PFSK-1 (cell line): Measurements from ENCODE around the gene GPR160.

Experiments
- FOXP2 ChIP-seq: optimal IDR thresholded peaks from 2 replicates; pipeline ENCODE3; 2011; ENCODE audit warnings: borderline replicate concordance, control low read depth, inconsistent platforms; ENCODE audit not compliant: insufficient read depth; ENCODE audit errors: extremely low read length, extremely low read depth
- POLR2AphosphoS5 ChIP-seq: IDR thresholded peaks from 2 replicates; pipeline ENCODE4 v1.6.1; 2012; ENCODE audit warnings: low read depth, mild to moderate bottlenecking, control low read depth, low read length, moderate library complexity
- SIN3A ChIP-seq: IDR thresholded peaks from 2 replicates; pipeline ENCODE4 v1.6.1; 2012; ENCODE audit warnings: mild to moderate bottlenecking, low read length, moderate library complexity, borderline replicate concordance; ENCODE audit not compliant: insufficient read depth
- TAF1 ChIP-seq: IDR thresholded peaks from 2 replicates; pipeline ENCODE4 v1.6.1; 2012; ENCODE audit warnings: low read length, control low read depth, borderline replicate concordance; ENCODE audit not compliant: insufficient read depth
- TF ChIP-seq, protein P1 (sequence below), 2 experiments: IDR thresholded peaks; 2 replicates each; pipeline versions ENCODE4 v1.6.1 to v1.8.0; 2011 to 2012; ENCODE audit warnings: low read depth in 2 of 2, low read length in 2 of 2, control low read depth in 1 of 2, inconsistent platforms in 1 of 2, mild to moderate bottlenecking in 1 of 2, moderate library complexity in 1 of 2; ENCODE audit not compliant: insufficient read depth in 1 of 2

The GPR160 gene

GRCh38 chr3:170078620-170079281 is 41.0 kb downstream of the GPR160 start:
- TF ChIP-seq POLR2AphosphoS5 = no peak
- no peak for TF ChIP-seq TAF1
- TF ChIP-seq, protein P1, sequence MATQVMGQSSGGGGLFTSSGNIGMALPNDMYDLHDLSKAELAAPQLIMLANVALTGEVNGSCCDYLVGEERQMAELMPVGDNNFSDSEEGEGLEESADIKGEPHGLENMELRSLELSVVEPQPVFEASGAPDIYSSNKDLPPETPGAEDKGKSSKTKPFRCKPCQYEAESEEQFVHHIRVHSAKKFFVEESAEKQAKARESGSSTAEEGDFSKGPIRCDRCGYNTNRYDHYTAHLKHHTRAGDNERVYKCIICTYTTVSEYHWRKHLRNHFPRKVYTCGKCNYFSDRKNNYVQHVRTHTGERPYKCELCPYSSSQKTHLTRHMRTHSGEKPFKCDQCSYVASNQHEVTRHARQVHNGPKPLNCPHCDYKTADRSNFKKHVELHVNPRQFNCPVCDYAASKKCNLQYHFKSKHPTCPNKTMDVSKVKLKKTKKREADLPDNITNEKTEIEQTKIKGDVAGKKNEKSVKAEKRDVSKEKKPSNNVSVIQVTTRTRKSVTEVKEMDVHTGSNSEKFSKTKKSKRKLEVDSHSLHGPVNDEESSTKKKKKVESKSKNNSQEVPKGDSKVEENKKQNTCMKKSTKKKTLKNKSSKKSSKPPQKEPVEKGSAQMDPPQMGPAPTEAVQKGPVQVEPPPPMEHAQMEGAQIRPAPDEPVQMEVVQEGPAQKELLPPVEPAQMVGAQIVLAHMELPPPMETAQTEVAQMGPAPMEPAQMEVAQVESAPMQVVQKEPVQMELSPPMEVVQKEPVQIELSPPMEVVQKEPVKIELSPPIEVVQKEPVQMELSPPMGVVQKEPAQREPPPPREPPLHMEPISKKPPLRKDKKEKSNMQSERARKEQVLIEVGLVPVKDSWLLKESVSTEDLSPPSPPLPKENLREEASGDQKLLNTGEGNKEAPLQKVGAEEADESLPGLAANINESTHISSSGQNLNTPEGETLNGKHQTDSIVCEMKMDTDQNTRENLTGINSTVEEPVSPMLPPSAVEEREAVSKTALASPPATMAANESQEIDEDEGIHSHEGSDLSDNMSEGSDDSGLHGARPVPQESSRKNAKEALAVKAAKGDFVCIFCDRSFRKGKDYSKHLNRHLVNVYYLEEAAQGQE (IDR thresholded peaks at IDR 0.05; ENCODE audit: insufficient read depth in 1 of 2, low read depth in 2 of 2, low read length in 2 of 2) = no peak
- TF ChIP-seq SIN3A = no peak
- no peak for TF ChIP-seq FOXP2

DNA sequence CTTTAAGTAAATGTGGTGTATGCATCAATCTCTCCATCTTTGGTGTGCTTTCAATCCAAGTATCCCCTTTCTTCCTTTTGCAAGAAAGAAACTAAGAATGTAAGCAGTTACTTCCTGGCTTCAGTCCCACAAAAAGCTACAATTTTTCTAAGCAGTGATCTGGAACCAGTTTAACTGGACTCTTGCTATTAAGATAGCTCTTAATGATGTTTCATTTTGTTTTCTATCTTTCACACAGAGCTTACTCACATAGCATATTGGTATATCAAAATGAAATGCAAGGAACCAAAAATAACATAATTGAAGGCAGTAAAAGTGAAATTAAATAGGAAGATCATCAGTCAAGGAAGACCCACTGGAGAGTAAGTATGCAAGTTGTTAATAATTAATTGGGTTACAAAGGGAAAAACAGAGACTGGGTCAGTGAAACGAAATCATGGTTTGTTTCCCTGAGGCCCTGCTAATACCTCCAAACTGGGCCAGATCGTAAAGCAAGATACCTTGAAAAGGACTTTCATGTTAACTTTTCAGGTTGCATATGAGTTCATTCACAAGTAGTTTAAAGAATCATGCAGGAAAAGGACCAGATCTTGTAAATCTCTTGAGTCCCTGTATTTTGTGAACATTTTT is 41.9 kb downstream of the GPR160 start:
- no peak for TF ChIP-seq TAF1
- TF ChIP-seq, protein P1 (IDR thresholded peaks at IDR 0.05; ENCODE audit: insufficient read depth in 1 of 2, low read depth in 2 of 2, low read length in 2 of 2) = no peak
- no peak for TF ChIP-seq FOXP2
- TF ChIP-seq POLR2AphosphoS5 = no peak
- TF ChIP-seq SIN3A = no peak

- TF ChIP-seq POLR2AphosphoS5 (no peak), TAF1 (no peak), FOXP2 (no peak), SIN3A (no peak)
- TF ChIP-seq, protein P1 (IDR thresholded peaks at IDR 0.05; ENCODE audit: insufficient read depth in 1 of 2, low read depth in 2 of 2, low read length in 2 of 2) = no peak
These were observed 42.8 kb downstream of the GPR160 start for GRCh38 chr3:170080605-170081004.

GRCh38 chr3:170081079-170081741 is 43.4 kb downstream of the GPR160 start:
- TF ChIP-seq TAF1 (no peak), SIN3A (no peak), POLR2AphosphoS5 (no peak), FOXP2 (no peak)
- TF ChIP-seq, protein P1 (IDR thresholded peaks at IDR 0.05; ENCODE audit: insufficient read depth in 1 of 2, low read depth in 2 of 2, low read length in 2 of 2) = no peak
